Measurements from ENCODE around the gene SEC24D. TPM values are rescaled to one million over a fixed set of nuclear protein-coding genes. Genes with fewer than 3 reads are reported as not detected.

Gene SEC24D
- total RNA-seq, 1 donor from 2014 or later, result 48.1 TPM

- Histone ChIP-seq H3K36me3 (peaks cover 15% of the 10 kb centered on the region), H3K27me3 (no peaks in the 10 kb centered on the region), H3K4me1 (peaks cover 5% of the 10 kb centered on the region), H3K9me3 (no peaks in the 10 kb centered on the region), H3K27ac (no peak overlapping the region), H3K4me3 (no peak overlapping the region)
- ATAC-seq (no peak), DNase-seq (no peak)
- TF ChIP-seq CTCF (IDR thresholded peaks at IDR 0.05), result no peak
- intact Hi-C loops (cut with DNase I), result no loop called here
These were observed 63.0 kb downstream of the SEC24D start for GRCh38 chr4:118772767-118773428.

- peaks cover 22% of the 10 kb centered on the region for H3K36me3 ChIP-seq
- no peaks in the 10 kb centered on the region for H3K9me3 ChIP-seq
- no peak overlapping the region for H3K4me3 ChIP-seq
- peak; percentile 72 for ATAC-seq
- peak; percentile 63 for TF ChIP-seq CTCF (IDR thresholded peaks at IDR 0.05)
- no peak overlapping the region for H3K27ac ChIP-seq
- no peak for DNase-seq
- H3K4me1 ChIP-seq, result peaks cover 5% of the 10 kb centered on the region
- no peaks in the 10 kb centered on the region for H3K27me3 ChIP-seq
- intact Hi-C loops (cut with DNase I), result no loop called here
These were observed 63.7 kb downstream of the SEC24D start for GRCh38 chr4:118772081-118772766.

GRCh38 chr4:118770741-118771187 is 65.2 kb downstream of the SEC24D start:
- peaks cover 5% of the 10 kb centered on the region for H3K4me1 ChIP-seq
- no peak overlapping the region for H3K27ac ChIP-seq
- H3K9me3 ChIP-seq, result no peaks in the 10 kb centered on the region
- DNase-seq, result no peak
- ATAC-seq, result no peak
- H3K27me3 ChIP-seq, result no peaks in the 10 kb centered on the region
- no peak overlapping the region for H3K4me3 ChIP-seq
- peaks cover 36% of the 10 kb centered on the region for H3K36me3 ChIP-seq
- intact Hi-C loops (cut with DNase I), result no loop called here
- TF ChIP-seq CTCF (IDR thresholded peaks at IDR 0.05), result no peak

- Histone ChIP-seq H3K4me3 (no peak overlapping the region), H3K36me3 (peaks cover 47% of the 10 kb centered on the region), H3K27me3 (no peaks in the 10 kb centered on the region), H3K4me1 (peaks cover 5% of the 10 kb centered on the region), H3K9me3 (no peaks in the 10 kb centered on the region), H3K27ac (no peak overlapping the region)
- intact Hi-C loops (cut with DNase I), result no loop called here
- DNase-seq, result no peak
- TF ChIP-seq CTCF (IDR thresholded peaks at IDR 0.05), result no peak
- ATAC-seq, result no peak
These were observed 66.8 kb downstream of the SEC24D start for GRCh38 chr4:118769161-118769560.

- Histone ChIP-seq H3K9me3 (no peaks in the 10 kb centered on the region), H3K27me3 (no peaks in the 10 kb centered on the region), H3K4me3 (no peak overlapping the region), H3K4me1 (no peaks in the 10 kb centered on the region), H3K27ac (no peak overlapping the region), H3K36me3 (peaks cover 58% of the 10 kb centered on the region)
- ATAC-seq (no peak), DNase-seq (no peak)
- no peak for TF ChIP-seq CTCF (IDR thresholded peaks at IDR 0.05)
- intact Hi-C loops (cut with DNase I), result no loop called here
These were observed 68.8 kb downstream of the SEC24D start for GRCh38 chr4:118767109-118767508.

All from upper lobe of right lung (tissue), 1 donor.